Neural cell (in vitro differentiated cells): ENCODE results near the gene PSMD3.

Experiments used
- CTCF ChIP-seq: fragments of 450-650 bp; IDR thresholded peaks from 2 replicates; pipeline ENCODE4 v1.5.1; 2014; ENCODE audit warnings: antibody characterized with exemption, mild to moderate bottlenecking, moderate library complexity; ENCODE audit not compliant: poor library complexity, severe bottlenecking
- EP300 ChIP-seq: fragments of 450-650 bp; conservative IDR thresholded peaks from 2 replicates; pipeline ENCODE4 v1.6.1; 2014; ENCODE audit warnings: antibody characterized with exemption, mild to moderate bottlenecking, moderate library complexity; ENCODE audit not compliant: poor library complexity, severe bottlenecking
- EZH2 ChIP-seq: fragments of 200-600, 300-800 bp; shearing (Covaris generic), sonication (generic); IDR thresholded peaks from 2 replicates; pipeline ENCODE4 v1.6.1; 2014; ENCODE audit warnings: antibody characterized with exemption, low read length, borderline replicate concordance, mild to moderate bottlenecking; ENCODE audit not compliant: insufficient read depth, poor library complexity, severe bottlenecking
- MXI1 ChIP-seq: fragments of 450-650 bp; conservative IDR thresholded peaks from 2 replicates; pipeline ENCODE4 v1.6.1; 2014; ENCODE audit warnings: antibody characterized with exemption, mild to moderate bottlenecking; ENCODE audit not compliant: poor library complexity, severe bottlenecking
- POLR2AphosphoS5 ChIP-seq: IDR thresholded peaks from 2 replicates; pipeline ENCODE4 v1.6.1; 2012
- RAD21 ChIP-seq: fragments of 450-650 bp; conservative IDR thresholded peaks from 2 replicates; pipeline ENCODE4 v1.6.1; 2014; ENCODE audit warnings: antibody characterized with exemption, mild to moderate bottlenecking, moderate library complexity
- REST ChIP-seq: IDR thresholded peaks from 2 replicates; pipeline ENCODE4 v1.6.1; 2012; ENCODE audit warnings: borderline replicate concordance
- SMC3 ChIP-seq: fragments of 450-650 bp; conservative IDR thresholded peaks from 2 replicates; pipeline ENCODE4 v1.6.1; 2014; ENCODE audit warnings: antibody characterized with exemption, mild to moderate bottlenecking, moderate library complexity; ENCODE audit not compliant: poor library complexity

- no peak for TF ChIP-seq CTCF
- TF ChIP-seq EZH2, result no peak
- no peak for TF ChIP-seq REST
- TF ChIP-seq MXI1, result no peak
- no peak for TF ChIP-seq POLR2AphosphoS5
- no peak for TF ChIP-seq RAD21
- TF ChIP-seq SMC3, result no peak
- TF ChIP-seq EP300, result no peak
These were observed 7.1 kb upstream of the PSMD3 start for GRCh38 chr17:39973496-39973895.
